OCI-LY1 (cell line): ENCODE data around the gene CFAP77.
"Not testable (repeated sequence)": the region's sequence is repeated elsewhere in the genome, so short reads cannot be mapped to it uniquely, and the experiment has no call there.

Source experiments
- H2AFZ ChIP-seq: fragments of 200-600 bp; sonication (generic), shearing (Covaris generic); 2 replicates; pipeline ENCODE4 v1.6.0; 2014; ENCODE audit warnings: antibody characterized with exemption, mild to moderate bottlenecking, low read length
- H3F3A ChIP-seq: fragments of 200-600 bp; sonication (generic), shearing (Covaris generic); 2 replicates; pipeline ENCODE4 v1.6.0; 2014; ENCODE audit warnings: mild to moderate bottlenecking, antibody characterized with exemption, low read length, moderate library complexity; ENCODE audit not compliant: insufficient read depth
- H3K27ac ChIP-seq: fragments of 200-600 bp; sonication (generic); 2 replicates; pipeline ENCODE4 v1.5.1; 2014; ENCODE audit warnings: low read length, mixed run types, mild to moderate bottlenecking, low read depth; ENCODE audit not compliant: poor library complexity, severe bottlenecking
- H3K27me3 ChIP-seq: fragments of 200-600 bp; sonication (generic); 2 replicates; pipeline ENCODE4 v1.6.0; 2014; ENCODE audit warnings: antibody characterized with exemption, mild to moderate bottlenecking, low read length, moderate library complexity; ENCODE audit not compliant: insufficient read depth
- H3K36me3 ChIP-seq: fragments of 200-600 bp; sonication (generic); 2 replicates; pipeline ENCODE4 v1.6.1; 2014; ENCODE audit warnings: mild to moderate bottlenecking, antibody characterized with exemption, low read length, moderate library complexity, mixed read lengths; ENCODE audit not compliant: insufficient read depth
- H3K4me1 ChIP-seq: fragments of 200-600 bp; sonication (generic); 2 replicates; pipeline ENCODE4 v1.5.1; 2014; ENCODE audit warnings: mild to moderate bottlenecking, low read length, moderate library complexity; ENCODE audit not compliant: insufficient read depth, severe bottlenecking
- H3K4me2 ChIP-seq: fragments of 200-600 bp; sonication (generic), shearing (Covaris generic); 2 replicates; pipeline ENCODE4 v1.6.1; 2014; ENCODE audit warnings: low read length
- H3K4me3 ChIP-seq: fragments of 200-600 bp; sonication (generic); 2 replicates; pipeline ENCODE4 v1.5.1; 2014; ENCODE audit warnings: low read length, low read depth, mild to moderate bottlenecking, mixed read lengths; ENCODE audit not compliant: poor library complexity, severe bottlenecking
- H3K79me2 ChIP-seq: fragments of 200-600 bp; shearing (Covaris generic); 2 replicates; pipeline ENCODE4 v1.6.1; 2016; ENCODE audit warnings: mixed run types, low read length, mixed read lengths; ENCODE audit not compliant: insufficient read depth
- H3K9ac ChIP-seq: fragments of 200-600 bp; sonication (generic), shearing (Covaris generic); 2 replicates; pipeline ENCODE4 v1.6.1; 2014; ENCODE audit warnings: mild to moderate bottlenecking, low read length, mixed read lengths
- H3K9me2 ChIP-seq: fragments of 200-600 bp; sonication (generic), shearing (Covaris generic); 2 replicates; pipeline ENCODE4 v1.6.1; 2014; ENCODE audit warnings: low read depth, mild to moderate bottlenecking, low read length, mixed read lengths
- H3K9me3 ChIP-seq: fragments of 200-600 bp; shearing (Covaris generic); 2 replicates; pipeline ENCODE4 v1.6.1; 2014; ENCODE audit warnings: low read length, mixed read lengths
- H4K20me1 ChIP-seq: fragments of 200-600 bp; sonication (generic), shearing (Covaris generic); 2 replicates; pipeline ENCODE4 v1.6.0; 2016; ENCODE audit warnings: mild to moderate bottlenecking, low read length; ENCODE audit not compliant: insufficient read depth
- CTCF ChIP-seq: fragments of 200-600 bp; sonication (generic), shearing (Covaris generic); IDR thresholded peaks from 2 replicates; pipeline ENCODE4 v1.5.1; 2017; ENCODE audit warnings: mild to moderate bottlenecking, antibody characterized with exemption, low read length, moderate library complexity, mixed read lengths
- EZH2 ChIP-seq: fragments of 200-600 bp; sonication (generic), shearing (Covaris generic); IDR thresholded peaks from 2 replicates; pipeline ENCODE4 v1.8.0; 2017; ENCODE audit warnings: borderline replicate concordance, mixed run types, mild to moderate bottlenecking, antibody characterized with exemption, low read length, moderate library complexity, mixed read lengths

CFAP77 gene

GRCh38 chr9:132562306-132562573 is 152.2 kb downstream of the CFAP77 start:
- Histone ChIP-seq H3K9me3 (no peaks in the 10 kb centered on the region), H3K4me2 (no peak overlapping the region), H3K27me3 (peaks cover 14% of the 10 kb centered on the region; the same call in 1 of the 2 replicates), H3K27ac (no peak overlapping the region), H3K4me1 (no peaks in the 10 kb centered on the region), H3K9ac (no peak overlapping the region), H3K36me3 (no peaks in the 10 kb centered on the region; the same call in 1 of the 2 replicates), H4K20me1 (no peaks in the 10 kb centered on the region), H3K4me3 (no peak overlapping the region), H3K79me2 (no peaks in the 10 kb centered on the region), H3F3A (no peaks in the 10 kb centered on the region), H2AFZ (no peak overlapping the region), H3K9me2 (no peaks in the 10 kb centered on the region)
- TF ChIP-seq EZH2 (no peak), CTCF (no peak)

GRCh38 chr9:132564526-132564925 is 154.5 kb downstream of the CFAP77 start:
- TF ChIP-seq CTCF (no peak), EZH2 (no peak)
- no peaks in the 10 kb centered on the region for H3K79me2 ChIP-seq
- H3K9me3 ChIP-seq = no peaks in the 10 kb centered on the region
- H3K36me3 ChIP-seq = no peaks in the 10 kb centered on the region
- H2AFZ ChIP-seq = no peak overlapping the region
- no peak overlapping the region for H3K9ac ChIP-seq
- no peaks in the 10 kb centered on the region for H3K9me2 ChIP-seq
- H4K20me1 ChIP-seq = no peaks in the 10 kb centered on the region
- no peak overlapping the region for H3K4me2 ChIP-seq
- H3F3A ChIP-seq = no peaks in the 10 kb centered on the region
- peaks cover 11% of the 10 kb centered on the region; the same call in 1 of the 2 replicates for H3K27me3 ChIP-seq
- no peak overlapping the region for H3K4me3 ChIP-seq
- H3K27ac ChIP-seq = no peak overlapping the region
- no peaks in the 10 kb centered on the region for H3K4me1 ChIP-seq

GRCh38 chr9:132568787-132569186 is 158.8 kb downstream of the CFAP77 start:
- not testable (repeated sequence) for H3K9me3 ChIP-seq, H3K79me2 ChIP-seq, H3K9ac ChIP-seq, H3K4me3 ChIP-seq, H3K9me2 ChIP-seq, H3K4me2 ChIP-seq, H2AFZ ChIP-seq, H3K36me3 ChIP-seq, H4K20me1 ChIP-seq, H3K4me1 ChIP-seq, H3K27me3 ChIP-seq, H3F3A ChIP-seq, H3K27ac ChIP-seq

GRCh38 chr9:132571806-132572600 is 162.0 kb downstream of the CFAP77 start:
- Histone ChIP-seq H3K9me2 (no peaks in the 10 kb centered on the region), H3K27ac (no peak overlapping the region)

More at GRCh38 chr9:132571806-132572600, 162.0 kb downstream of the CFAP77 start:
- Histone ChIP-seq H3K27me3 (0 out of 2 replicates have a peak, but pooled peaks cover 3% of the 10 kb centered on the region), H3K4me3 (no peak overlapping the region), H3K4me2 (no peak overlapping the region), H3K9ac (no peak overlapping the region), H3K36me3 (no peaks in the 10 kb centered on the region), H3F3A (no peaks in the 10 kb centered on the region), H3K9me3 (no peaks in the 10 kb centered on the region), H4K20me1 (no peaks in the 10 kb centered on the region), H3K79me2 (no peaks in the 10 kb centered on the region), H2AFZ (no peak overlapping the region), H3K4me1 (no peaks in the 10 kb centered on the region)
- TF ChIP-seq CTCF = no peak
- no peak for TF ChIP-seq EZH2
